HG03521 (cell line): ENCODE measurements around the gene MEAF6.

Source experiments
- ATAC-seq: cut with Tn5 transposase; IDR thresholded peaks from one replicate; pipeline ENCODE4 v1.9.1; 2021; ENCODE audit warnings: mild to moderate bottlenecking, moderate library complexity; ENCODE audit not compliant: unreplicated experiment

Gene MEAF6

DNA sequence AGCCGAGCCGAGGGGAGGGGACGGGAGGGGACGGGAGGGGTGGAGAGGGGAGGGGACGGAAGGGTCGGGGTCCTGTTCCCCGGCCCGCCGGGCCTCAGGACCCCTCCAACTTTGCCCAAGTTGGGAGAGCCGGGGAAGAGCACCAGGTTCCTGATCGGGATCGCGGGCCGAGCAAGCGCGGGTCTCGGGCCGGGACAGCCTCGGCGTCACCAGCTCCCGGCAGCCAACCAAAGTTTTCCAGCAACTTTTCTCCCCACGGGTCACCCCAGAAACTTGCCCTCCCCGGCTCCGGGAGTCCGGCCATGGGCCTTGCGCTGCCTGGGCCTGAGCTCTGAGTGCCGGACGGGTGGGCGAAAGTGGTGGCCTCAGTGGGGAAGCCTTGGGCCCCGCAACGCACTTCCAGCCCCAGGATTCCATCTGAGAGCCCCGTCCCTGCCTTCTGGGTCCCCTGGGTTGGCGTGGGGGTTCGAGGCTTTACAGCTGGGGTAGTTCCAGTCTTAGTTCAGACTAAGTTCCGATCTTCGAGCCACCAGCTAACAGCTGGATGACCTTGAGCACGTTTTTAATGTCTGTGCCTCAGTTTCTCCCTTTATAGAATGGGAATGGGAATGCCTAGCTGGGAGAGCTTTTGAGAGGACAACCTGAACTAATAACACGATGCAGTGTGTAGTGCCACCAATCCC, 39.7 kb downstream of the MEAF6 start:
- no peak for ATAC-seq

DNA sequence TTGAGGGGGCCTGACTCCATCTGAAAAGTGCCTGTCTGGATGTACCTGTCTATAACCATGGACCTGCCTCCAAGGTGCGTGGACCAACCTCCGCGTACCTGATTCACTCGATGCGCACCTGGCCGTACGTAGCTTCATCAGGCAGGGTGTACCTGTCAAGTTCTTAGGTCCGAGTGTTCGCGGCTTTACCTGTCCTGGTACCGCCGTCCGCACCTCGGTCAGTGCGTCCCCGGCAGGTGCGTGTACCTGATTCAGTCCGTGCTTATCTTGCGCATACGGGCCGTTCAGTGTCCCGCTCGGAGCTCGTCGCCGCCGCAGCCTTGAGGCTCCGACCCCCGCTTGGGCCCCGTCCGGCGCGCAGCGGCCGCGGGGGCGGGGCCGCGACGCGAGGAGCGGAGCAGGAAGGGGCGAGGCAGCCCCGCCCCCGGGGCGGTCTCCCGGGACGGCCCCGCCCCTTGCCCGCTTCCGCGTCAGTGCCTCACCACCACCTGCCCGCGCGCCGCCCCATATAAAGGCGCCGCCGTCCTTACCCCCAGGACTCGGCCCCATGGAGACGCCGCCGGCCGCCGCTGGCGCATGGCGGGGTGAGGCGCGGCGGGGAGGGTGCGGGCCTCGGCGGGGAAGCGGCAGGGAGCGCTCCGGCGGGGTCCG, 40.4 kb downstream of the MEAF6 start, which contains the start of gene ZC3H12A:
TSS of gene ZC3H12A (plus strand) at position 535 of the 651 bp plus-strand sequence. CDS start 917 bp downstream, outside the sequence.
- ATAC-seq, result peak; percentile 63

DNA sequence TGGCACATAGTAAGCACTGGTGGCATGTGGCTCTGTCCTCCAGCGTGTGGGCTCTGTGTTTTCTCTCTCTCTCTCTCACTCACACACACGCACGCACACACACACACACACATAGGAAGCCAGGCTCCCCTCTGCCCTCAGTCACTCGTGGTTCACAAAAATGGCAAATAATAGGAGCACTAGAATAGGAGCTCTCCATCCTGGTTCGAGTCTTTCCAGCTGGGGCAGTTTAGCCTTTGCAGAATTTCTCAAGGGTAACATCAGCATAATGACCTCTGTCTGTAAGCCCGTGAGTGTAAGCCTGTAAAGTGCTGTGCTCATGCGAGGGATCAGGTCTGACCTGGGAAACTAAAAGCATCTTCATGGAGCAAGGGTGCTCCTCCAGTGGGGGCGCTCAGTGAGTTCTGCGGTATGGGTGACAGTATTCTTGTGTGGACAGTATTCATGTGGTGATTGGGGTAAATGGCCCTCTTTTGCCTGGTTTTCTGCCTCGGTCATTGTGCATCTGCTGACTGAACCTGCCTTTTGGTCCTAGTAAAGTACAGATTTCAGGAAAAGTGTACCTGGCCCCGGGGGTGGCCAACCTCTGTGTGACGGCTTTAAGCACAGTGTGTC, 41.0 kb downstream of the MEAF6 start:
- ATAC-seq, result no peak

DNA sequence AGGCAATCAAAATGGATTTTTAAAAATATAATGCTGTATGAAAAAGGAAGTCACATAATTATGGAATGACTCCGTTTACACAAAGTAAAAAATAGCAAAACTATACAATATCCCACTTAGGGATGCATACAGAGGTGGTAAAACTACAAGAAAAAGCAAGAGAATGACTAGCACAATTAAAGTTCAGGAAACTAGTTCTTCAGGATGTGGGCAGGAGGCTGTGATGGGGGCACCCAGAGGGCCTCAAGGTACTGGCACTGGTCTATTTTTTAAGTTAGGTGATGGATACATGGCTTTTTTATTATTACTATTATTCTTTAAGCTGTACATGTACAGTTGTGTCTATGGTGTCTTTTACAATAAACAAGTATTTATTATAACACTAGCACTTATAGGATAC, 41.6 kb downstream of the MEAF6 start:
- ATAC-seq, result no peak

DNA sequence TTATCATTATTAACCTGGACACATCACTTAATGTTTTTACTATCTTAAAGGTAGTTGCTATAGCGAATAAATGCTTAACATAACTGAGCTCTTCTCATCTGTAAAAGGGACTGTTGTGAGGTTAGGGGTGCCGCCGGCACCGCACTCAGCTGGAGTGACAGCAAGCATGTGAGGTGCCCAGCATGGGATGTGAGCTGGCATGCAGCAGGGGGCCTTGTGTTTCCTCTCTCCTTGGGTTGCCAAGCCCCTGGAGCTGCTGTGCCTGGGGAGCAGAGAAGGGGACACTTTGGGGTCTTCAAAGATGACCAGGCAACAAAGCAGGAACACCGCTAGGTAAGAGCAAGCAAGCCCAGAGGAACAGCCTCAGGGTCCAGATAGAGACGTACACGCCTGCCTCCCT, 42.3 kb downstream of the MEAF6 start:
- no peak for ATAC-seq

DNA sequence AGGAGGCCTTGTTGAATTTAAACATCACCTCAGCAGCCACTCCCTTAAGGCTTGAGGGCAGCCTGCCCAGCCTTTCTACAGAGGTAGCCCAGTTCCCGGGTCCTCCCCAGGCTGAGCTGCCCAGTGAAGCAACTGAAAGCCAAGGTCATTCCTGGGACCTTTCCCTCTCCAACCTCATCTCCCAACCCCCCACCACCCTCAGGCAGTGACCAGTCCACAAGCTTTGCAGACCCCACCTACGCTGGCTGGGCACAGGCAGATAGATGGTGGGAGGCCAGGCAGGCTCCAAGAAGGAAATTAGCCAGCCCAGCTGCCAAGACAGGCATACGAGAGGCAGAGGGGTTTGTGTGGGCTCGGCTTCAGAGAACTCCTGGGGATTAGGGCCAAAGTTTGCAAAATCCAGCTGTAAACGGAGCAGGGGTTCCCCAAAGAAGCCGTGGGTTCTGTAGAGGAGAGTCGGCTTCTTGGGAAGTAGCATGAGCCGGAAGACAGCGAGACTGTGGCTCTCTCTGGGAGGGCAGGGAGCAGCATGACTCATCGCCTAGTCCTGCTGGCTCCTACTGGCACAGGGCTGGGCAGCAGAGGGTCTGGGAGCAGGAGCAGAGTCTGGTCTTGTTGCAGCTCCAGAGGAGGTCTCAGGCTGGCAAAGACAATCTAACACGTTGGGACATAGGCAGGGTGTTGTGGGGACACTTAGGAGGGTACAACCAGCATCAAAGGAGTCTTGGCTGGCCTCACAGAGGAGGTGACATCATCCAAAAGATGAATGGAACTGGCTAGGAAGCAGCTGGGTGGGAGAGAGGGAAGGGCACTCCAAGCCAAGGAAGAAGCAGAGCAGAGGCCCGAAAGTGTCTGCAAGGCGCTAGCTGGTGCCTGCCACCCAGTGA, 43.0 kb downstream of the MEAF6 start:
- ATAC-seq, result no peak

DNA sequence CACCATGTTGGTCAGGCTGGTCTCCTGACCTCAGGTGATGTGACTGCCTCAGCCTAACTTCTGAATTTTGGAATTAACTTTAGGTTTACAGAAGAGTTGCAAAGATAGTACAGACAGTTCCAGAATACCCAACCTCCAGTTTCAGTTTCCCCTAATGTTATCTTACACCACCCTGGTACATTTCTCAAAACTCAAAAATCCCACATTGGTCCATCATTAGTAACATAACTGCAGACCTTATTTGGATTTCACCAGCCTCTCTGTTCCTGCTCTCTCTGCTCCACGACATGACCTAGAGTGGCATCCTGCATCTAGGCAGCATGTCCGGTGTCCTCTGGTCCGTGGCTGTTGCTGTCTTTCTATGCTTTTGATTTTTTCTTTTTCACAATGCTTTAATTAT, 45.2 kb downstream of the MEAF6 start:
- ATAC-seq, result no peak

DNA sequence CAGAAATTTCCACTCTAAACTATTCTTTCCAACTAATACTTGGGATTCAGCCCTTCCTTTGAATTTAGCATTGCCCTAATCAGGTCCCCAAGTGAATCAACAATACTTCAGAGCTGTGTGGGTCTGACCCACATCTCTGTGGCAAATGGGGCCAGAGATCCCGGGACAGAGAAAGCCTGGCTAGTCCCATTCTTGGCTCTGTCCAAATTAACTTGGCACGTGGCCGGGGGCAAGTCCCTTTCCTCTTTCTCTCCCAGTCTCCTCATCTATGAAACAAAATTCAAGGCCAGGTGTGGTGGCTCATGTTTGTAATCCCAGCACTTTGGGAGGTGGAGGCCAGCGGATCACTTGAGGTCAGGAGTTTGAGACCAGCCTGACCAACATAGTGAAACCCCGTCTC, 46.5 kb downstream of the MEAF6 start:
- no peak for ATAC-seq

DNA sequence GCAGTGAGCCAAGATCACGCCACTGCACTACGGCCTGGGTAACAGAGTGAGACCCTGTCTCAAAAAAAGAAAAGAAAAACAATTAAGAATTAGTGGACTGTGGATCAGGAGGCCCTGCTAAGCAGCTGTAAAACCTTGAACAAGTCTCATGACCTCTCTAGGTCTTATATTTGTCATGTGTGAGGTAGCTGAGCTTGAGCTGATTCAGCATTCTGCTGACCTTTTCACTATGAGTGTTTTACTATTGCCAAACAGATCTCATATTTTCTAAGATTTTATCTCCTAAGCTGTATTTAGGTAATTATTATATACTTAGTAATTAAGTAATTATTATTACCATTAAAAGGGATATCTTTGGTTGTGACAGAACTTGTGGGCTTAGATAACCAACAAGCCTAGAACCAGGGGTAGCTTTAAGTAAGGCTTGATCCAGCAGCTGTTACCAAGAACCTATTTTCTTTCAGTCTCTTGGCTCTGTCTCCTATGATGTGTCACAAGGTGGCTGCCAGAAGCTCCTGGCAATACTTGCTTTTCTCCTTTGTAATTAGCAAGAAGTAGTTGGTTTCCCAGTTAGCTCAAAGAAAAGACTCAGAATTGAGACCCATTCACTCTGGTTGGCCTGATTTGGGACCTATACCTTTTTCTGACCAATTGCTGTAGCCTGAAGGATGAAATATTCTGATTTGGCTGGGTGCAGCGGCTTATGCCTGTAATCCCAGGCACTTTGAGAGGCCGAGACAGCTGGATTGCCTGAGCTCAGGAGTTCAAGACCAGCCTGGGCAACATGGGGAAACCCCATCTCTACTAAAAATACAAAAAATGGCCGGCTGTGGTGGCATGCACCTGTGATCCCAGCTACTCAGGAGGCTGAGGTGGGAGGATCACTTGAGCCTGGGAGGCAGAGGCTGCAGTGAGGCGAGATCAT, 48.7 kb downstream of the MEAF6 start:
- ATAC-seq, result no peak

DNA sequence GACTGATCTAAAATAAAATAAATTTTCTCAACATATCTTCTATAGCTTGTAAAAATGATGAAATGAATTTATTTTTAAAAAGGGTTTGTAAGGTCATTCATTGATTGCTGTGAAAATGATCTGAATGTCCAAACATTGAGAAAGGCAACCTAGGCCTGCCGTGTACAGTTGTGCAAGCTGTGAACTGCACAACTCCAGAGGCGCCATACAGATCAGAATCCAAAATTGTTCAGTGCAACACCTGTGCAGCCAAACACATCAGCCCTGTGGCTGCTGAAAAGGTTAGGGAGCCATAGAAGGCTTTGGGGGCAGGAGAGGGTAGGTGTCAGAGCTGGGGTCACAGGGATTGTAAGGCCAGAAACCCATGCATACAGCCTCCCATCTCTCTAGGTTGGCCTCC, 50.1 kb downstream of the MEAF6 start:
- no peak for ATAC-seq

DNA sequence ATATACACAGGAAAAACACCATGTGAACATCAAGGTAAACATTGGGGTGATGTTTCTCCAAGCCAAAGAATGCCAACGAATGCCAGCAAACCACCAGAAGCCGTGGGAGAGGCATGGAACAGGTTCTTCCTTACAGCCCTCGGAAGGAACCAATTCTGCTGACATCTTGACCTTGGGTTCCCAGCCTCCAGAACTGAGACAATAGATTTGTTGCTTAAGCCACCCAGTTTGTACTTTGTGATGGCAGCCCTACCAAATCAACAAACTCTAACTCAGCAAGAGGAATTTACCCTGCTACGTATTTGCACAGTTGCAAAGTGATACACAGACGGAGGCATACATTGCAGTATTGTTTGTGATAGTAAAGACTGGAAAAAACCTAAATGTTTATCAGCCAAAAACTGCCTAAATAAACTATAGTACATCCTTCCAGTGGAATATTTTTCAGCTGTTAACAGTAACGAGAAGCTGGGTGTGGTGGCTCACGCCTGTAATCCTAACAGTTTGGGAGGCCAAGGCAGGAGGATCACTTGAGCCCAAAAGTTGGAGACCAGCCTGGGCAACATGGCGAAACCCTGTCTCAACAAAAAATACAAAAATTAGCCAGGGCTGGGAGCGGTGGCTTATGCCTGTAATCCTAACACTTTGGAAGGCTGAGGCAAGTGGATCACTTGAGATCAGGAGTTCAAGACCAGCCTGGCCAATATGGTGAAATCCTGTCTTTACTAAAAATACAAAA, 52.7 kb downstream of the MEAF6 start:
- no peak for ATAC-seq

DNA sequence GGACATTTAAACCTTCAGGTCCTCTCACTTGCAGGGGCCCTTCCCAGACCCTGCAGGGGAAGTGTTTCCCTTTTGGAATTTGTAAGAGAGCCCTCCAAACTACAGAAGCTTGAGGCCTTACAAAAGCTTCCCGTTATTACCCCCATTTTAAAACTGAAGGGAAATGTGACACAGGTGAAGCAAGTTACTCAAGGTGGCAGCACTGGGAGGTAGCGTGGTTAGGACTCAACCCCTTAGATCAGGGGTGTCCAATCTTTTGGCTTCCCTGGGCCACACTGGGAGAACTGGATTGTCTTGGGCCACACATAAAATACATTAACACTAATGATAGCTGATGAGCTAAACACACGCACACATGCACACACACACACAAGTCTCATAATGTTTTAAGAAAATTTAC, 56.0 kb downstream of the MEAF6 start:
- ATAC-seq, result no peak

DNA sequence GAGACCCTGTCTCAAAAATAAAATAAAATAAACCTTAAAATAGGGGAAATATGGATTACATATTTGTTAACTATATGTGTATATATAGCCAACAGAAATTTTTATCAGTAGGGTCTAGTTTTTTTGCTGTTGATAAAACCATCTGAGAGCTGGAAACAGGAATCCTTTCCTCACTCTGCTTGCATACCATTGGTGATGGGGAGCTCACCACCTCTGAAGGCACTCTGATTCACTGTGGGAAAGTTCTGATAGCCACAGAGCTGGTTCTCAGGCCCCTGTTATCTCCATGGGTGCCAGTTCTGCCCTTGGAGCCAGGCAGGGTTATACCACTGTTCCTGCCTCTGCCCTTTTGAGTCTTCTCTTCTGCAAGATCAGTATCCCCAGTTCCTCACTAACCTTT, 58.0 kb downstream of the MEAF6 start:
- no peak for ATAC-seq

DNA sequence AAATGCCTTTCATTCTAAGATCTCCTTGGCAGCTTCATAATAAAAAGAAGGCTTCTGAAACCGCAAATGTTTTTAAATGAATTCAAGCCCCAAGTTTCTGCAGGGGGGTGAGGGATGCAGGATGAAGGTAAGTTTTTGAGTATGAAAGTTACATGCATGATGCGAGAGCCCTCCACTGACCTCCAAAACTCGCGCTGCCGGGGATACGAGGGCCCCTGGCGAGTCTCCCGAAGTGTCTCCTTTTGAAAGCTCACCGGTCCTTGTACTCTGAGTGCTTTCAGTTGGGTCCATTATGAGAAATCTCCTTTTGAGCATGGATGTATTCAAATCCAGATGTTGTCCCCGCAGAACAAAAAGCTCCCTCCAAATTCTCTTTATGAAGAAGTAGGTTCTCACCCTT, 59.0 kb downstream of the MEAF6 start:
- no peak for ATAC-seq

DNA sequence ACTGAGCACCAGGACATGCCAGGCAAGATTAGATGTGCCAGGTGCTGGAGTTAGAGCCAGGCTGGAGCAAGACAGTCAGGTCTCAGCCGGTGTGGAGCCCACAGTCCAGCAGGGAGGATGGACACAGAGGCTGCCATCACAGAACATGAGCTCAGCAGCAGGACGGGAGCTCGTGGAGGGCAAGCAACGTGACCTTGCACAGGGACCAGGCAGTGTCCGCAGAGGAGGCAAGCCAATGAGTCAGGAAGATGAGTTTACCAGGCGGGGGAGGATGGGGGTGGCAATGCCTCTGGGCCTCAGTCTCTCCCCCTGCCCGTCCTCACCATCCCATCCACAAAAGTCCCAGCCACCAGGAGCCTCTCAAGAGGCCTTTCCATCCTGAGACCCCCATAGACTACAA, 60.9 kb downstream of the MEAF6 start:
- ATAC-seq, result no peak

DNA sequence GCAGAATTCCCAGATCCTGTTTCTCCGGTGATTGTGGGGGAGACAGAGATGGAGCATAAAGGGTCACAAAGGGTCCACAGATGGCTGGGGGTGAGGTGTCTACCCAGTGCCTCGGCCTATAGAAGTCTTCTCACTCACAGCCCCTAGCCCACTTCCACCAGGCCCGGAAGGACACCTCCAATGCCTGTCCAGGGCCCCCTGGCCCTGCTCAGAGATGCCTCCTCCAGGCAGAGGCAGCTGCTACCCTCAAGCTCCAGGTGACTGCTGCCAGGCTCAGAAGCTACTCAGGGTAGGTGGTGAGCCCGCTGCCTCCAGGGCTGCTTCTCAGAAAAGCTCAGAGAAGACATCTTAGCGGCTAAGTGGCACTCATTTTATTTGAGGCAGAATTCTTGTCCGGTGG, 62.1 kb downstream of the MEAF6 start:
- no peak for ATAC-seq

DNA sequence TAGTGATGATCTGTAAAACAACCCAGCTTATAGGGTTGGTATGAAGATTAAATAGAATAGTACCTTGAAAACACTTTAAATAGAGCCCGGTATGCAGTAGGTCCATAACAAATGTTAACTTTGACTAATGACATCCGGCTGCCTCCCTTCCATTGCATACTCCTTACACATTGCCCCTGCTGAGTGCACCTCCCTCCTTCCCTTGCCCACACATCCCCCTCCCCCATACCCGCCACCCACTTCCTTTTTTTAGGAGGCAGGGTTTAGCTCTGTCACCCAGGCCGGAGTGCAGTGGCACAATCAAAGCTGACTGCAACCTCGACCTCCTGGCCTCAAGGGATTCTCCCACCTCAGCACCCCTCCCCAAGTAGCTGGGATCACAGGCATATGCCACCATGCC, 64.6 kb downstream of the MEAF6 start:
- no peak for ATAC-seq

DNA sequence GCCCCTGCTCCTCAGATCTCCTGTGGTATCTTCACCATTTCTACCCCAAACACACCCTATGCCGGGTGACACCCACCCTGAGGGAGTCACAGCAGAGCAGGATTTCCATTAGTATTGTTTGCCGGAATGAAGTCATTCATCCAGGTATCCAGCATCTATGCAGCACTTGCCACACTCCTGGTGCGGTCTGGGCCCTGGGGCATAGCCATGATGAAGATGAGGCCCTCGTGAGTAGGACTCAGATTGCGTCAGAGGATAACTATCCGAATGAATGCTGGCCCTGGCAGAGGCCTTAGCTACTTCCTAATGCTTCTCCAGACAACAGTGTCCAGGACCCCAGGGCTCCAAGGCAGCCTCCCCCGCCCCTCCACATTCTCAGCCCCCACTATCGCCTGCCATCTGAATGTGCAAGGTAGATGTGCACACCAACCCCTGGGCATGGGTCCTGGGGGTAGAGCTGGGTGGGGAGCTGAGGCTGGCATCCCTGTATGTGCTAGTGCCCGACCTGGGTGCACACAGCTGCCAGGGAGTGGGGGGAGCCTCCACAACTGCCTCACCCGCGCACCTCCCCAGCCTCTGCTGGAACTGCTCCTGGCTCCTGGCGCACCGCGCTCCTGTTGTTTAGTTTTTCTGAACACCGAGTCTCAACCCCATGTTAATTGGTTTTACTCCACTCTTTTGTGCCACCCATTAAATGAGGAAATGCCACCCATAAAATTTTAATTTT, 65.7 kb downstream of the MEAF6 start:
- no peak for ATAC-seq

DNA sequence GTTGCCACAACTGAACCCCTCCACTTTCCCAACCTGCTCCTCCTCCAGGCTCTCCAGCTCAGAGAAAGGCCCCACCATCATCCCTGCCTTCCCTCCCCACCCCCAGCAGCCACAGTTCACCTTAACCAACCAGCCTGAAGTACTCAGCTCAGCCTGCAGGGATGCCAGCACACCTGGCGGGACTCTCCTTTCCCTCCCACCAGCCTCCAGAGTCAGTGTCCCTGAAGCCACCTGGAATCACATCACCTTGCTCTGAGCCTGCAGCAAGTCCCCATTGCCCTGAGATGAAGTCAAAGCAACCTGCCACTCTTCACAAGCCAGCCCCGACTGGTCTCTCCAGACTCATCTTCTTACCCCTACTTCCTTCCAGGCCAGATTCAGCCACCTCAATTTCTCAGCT, 66.4 kb downstream of the MEAF6 start:
- ATAC-seq, result no peak
